ENCODE measurements around the gene ABCE1.

Gene ABCE1

GRCh38 chr4:145097821-145098674, at the start of gene ABCE1, which contains the start of gene ANAPC10:
ABCE1 (plus strand) TSS chr4:145098311; CDS start chr4:145104413, 6,102 bp downstream.
ANAPC10 (minus strand) TSS chr4:145098196; CDS start chr4:145096099, 2,097 bp downstream.
- H3K36me3 ChIP-seq (ENCODE audit: control insufficient read depth, low read depth, low read length), result peaks cover 19% of the 10 kb centered on the region
- H3K27me3 ChIP-seq (ENCODE audit: control insufficient read depth, insufficient read depth, low read length), result no peaks in the 10 kb centered on the region
- H3K4me1 ChIP-seq (ENCODE audit: control insufficient read depth, low read depth, low read length), result peaks cover 7% of the 10 kb centered on the region
- H3K9me3 ChIP-seq (ENCODE audit: control insufficient read depth, low read depth, low read length), result no peaks in the 10 kb centered on the region
- H3K4me3 ChIP-seq (ENCODE audit: low read length), result peak within 1 kb of the TSS; percentile 96
- H3K9ac ChIP-seq (ENCODE audit: low read length), result peak within 1 kb of the TSS; percentile 93
- H3K27ac ChIP-seq (ENCODE audit: low read length), result peak within 1 kb of the TSS; percentile 92

DNA sequence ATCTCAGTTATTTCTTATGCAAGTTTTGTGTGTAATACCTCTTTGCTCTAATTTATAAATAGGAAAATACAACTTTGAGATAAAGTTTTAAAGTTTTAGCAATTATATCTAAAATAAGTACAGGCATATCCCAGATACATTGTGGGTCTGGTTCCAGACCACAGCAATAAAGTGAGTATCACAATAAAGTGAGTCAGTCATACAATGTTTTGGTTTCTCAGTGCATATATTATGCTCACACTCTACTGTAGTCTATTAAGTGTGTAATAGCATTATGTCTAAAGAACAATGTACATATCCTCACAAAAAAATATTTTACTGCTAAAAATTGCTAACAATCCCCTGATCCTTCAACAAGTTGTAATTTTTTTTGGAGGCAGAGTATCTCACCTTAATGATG, 49.3 kb upstream of the ABCE1 start:
- H3K9ac ChIP-seq (ENCODE audit: low read length), result no peak overlapping the region
- H3K27ac ChIP-seq (ENCODE audit: low read length), result no peak overlapping the region

GRCh38 chr4:145049241-145049640, 48.9 kb upstream of the ABCE1 start:
- no peak overlapping the region for H3K4me3 ChIP-seq (ENCODE audit: low read length)
- no peaks in the 10 kb centered on the region for H3K9me3 ChIP-seq (ENCODE audit: control insufficient read depth, low read depth, low read length)
- no peaks in the 10 kb centered on the region for H3K4me1 ChIP-seq (ENCODE audit: control insufficient read depth, low read depth, low read length)
- H3K27me3 ChIP-seq (ENCODE audit: control insufficient read depth, insufficient read depth, low read length), result no peaks in the 10 kb centered on the region
- no peak overlapping the region for H3K9ac ChIP-seq (ENCODE audit: low read length)
- H3K27ac ChIP-seq (ENCODE audit: low read length), result no peak overlapping the region
- no peaks in the 10 kb centered on the region for H3K36me3 ChIP-seq (ENCODE audit: control insufficient read depth, low read depth, low read length)

More for the DNA sequence above, 49.3 kb upstream of the ABCE1 start:
- Histone ChIP-seq H3K9me3 (ENCODE audit: control insufficient read depth, low read depth, low read length) (no peaks in the 10 kb centered on the region), H3K27me3 (ENCODE audit: control insufficient read depth, insufficient read depth, low read length) (no peaks in the 10 kb centered on the region), H3K4me1 (ENCODE audit: control insufficient read depth, low read depth, low read length) (no peaks in the 10 kb centered on the region), H3K4me3 (ENCODE audit: low read length) (no peak overlapping the region), H3K36me3 (ENCODE audit: control insufficient read depth, low read depth, low read length) (no peaks in the 10 kb centered on the region)

GRCh38 chr4:145055533-145056257, 42.4 kb upstream of the ABCE1 start:
- Histone ChIP-seq H3K9me3 (ENCODE audit: control insufficient read depth, low read depth, low read length) (no peaks in the 10 kb centered on the region), H3K27ac (ENCODE audit: low read length) (no peak overlapping the region), H3K4me1 (ENCODE audit: control insufficient read depth, low read depth, low read length) (no peaks in the 10 kb centered on the region), H3K4me3 (ENCODE audit: low read length) (no peak overlapping the region), H3K36me3 (ENCODE audit: control insufficient read depth, low read depth, low read length) (no peaks in the 10 kb centered on the region), H3K27me3 (ENCODE audit: control insufficient read depth, insufficient read depth, low read length) (no peaks in the 10 kb centered on the region), H3K9ac (ENCODE audit: low read length) (no peak overlapping the region)

DNA sequence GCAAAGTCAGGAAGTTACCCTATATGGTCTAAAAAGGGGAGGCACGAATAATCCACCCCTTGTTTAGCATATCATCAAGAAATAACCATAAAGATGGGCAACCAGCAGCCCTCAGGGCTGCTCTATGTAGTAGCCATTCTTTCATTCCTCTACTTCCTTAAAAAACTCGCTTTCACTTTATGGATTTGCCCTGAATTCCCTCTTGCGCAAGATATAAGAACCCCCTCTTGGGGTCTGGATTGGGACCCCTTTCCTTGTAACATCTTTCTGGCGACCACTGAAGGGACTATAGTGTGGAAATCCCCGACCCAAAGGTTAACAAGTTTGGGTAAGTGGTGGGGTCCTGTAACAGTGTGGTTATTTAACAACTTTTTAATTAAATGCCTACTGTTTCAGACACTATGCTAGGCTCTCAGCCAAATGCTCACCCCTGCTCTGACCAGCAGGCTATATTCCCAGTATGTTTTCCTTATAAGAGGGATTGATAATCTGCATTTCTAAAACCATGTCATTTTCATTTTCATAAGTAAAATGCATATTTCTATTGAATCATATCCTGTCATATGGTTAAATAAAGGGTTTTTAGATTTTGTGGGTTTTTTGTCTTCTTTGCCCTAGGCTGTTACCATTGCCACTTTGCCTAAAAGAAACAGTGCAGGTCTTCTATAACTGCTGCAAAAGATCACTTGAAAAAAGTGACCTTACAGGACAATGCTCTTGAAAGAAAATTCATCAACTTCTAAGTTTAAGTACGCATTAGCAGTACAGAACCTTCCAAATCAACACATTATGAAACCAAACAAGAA, 41.6 kb upstream of the ABCE1 start:
- H3K9ac ChIP-seq (ENCODE audit: low read length), result no peak overlapping the region
- H3K4me3 ChIP-seq (ENCODE audit: low read length), result no peak overlapping the region
- H3K27ac ChIP-seq (ENCODE audit: low read length), result no peak overlapping the region
- no peaks in the 10 kb centered on the region for H3K27me3 ChIP-seq (ENCODE audit: control insufficient read depth, insufficient read depth, low read length)
- H3K36me3 ChIP-seq (ENCODE audit: control insufficient read depth, low read depth, low read length), result no peaks in the 10 kb centered on the region
- no peaks in the 10 kb centered on the region for H3K4me1 ChIP-seq (ENCODE audit: control insufficient read depth, low read depth, low read length)
- no peaks in the 10 kb centered on the region for H3K9me3 ChIP-seq (ENCODE audit: control insufficient read depth, low read depth, low read length)

DNA sequence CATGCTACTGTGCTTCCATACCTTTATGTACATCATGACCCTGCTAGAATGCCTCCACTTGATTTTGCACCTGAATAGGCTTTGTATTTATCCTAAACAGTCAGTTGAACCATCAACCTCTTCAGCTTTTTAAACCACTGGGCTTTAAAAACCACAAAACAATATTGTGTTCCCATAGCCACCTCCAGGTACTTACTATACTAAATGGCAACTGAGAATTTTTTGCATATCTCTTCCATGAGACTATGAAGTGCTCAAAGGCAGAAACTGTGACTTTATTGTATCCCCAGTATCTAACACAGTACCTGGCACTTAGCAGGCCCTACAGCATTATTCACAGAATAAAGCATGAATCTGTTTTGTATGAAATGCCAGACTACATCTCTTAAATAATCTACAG, 39.9 kb upstream of the ABCE1 start:
- H3K4me1 ChIP-seq (ENCODE audit: control insufficient read depth, low read depth, low read length), result no peaks in the 10 kb centered on the region
- no peaks in the 10 kb centered on the region for H3K9me3 ChIP-seq (ENCODE audit: control insufficient read depth, low read depth, low read length)
- H3K4me3 ChIP-seq (ENCODE audit: low read length), result no peak overlapping the region
- no peaks in the 10 kb centered on the region for H3K36me3 ChIP-seq (ENCODE audit: control insufficient read depth, low read depth, low read length)
- H3K9ac ChIP-seq (ENCODE audit: low read length), result no peak overlapping the region
- H3K27me3 ChIP-seq (ENCODE audit: control insufficient read depth, insufficient read depth, low read length), result no peaks in the 10 kb centered on the region
- no peak overlapping the region for H3K27ac ChIP-seq (ENCODE audit: low read length)

DNA sequence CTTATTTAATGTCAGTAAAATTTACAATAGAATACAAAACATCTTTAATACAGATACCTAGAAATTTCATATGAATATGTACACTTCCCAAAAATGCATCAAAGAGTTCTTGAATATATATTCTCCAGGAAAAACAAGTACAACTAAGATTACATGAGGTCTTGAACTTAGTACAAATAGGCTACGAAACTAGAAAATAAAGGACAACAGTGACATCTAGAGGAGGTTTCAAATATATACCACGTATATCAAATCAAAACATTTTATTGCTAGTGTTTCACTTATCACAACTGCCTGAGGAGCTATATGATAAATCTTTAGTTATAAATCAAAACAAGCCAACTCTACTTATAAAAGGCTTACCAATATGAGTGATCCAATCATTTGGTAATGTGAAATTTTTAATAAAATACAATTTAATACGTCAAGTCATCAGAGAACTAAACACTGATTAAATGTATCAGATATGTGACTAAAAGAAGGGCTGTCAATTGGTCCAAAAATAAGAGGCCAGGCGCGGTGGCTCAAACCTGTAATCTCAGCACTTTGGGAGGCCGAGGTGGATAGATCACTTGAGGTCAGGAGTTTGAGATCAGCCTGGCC, 36.7 kb upstream of the ABCE1 start:
- Histone ChIP-seq H3K9me3 (ENCODE audit: control insufficient read depth, low read depth, low read length) (no peaks in the 10 kb centered on the region), H3K9ac (ENCODE audit: low read length) (no peak overlapping the region), H3K4me3 (ENCODE audit: low read length) (no peak overlapping the region), H3K36me3 (ENCODE audit: control insufficient read depth, low read depth, low read length) (no peaks in the 10 kb centered on the region), H3K27ac (ENCODE audit: low read length) (no peak overlapping the region), H3K4me1 (ENCODE audit: control insufficient read depth, low read depth, low read length) (peaks cover 20% of the 10 kb centered on the region), H3K27me3 (ENCODE audit: control insufficient read depth, insufficient read depth, low read length) (no peaks in the 10 kb centered on the region)

GRCh38 chr4:145066063-145066501, 32.0 kb upstream of the ABCE1 start:
- peaks cover 24% of the 10 kb centered on the region for H3K4me1 ChIP-seq (ENCODE audit: control insufficient read depth, low read depth, low read length)
- no peaks in the 10 kb centered on the region for H3K27me3 ChIP-seq (ENCODE audit: control insufficient read depth, insufficient read depth, low read length)
- no peaks in the 10 kb centered on the region for H3K9me3 ChIP-seq (ENCODE audit: control insufficient read depth, low read depth, low read length)
- no peak overlapping the region for H3K27ac ChIP-seq (ENCODE audit: low read length)
- H3K4me3 ChIP-seq (ENCODE audit: low read length), result no peak overlapping the region
- no peak overlapping the region for H3K9ac ChIP-seq (ENCODE audit: low read length)
- H3K36me3 ChIP-seq (ENCODE audit: control insufficient read depth, low read depth, low read length), result no peaks in the 10 kb centered on the region

DNA sequence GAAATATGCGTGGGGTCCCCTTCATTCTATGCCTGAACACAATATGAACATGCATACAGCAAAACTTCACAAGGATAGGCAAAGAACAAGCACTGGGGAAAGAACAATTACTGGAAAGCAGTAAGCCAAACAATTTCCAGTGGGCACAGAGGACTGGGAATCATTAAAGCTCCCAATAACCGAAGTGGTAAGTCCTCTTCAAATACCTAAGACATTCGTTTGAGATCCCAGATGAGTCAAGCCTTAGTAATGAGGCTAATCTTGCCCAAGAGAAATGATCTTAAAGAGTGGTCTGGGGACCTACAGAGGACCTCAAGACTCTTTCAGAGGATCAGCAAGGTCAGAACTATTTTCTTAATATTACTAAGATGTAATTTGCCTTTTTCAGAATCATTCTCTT, 28.8 kb upstream of the ABCE1 start:
- Histone ChIP-seq H3K4me1 (ENCODE audit: control insufficient read depth, low read depth, low read length) (peaks cover 24% of the 10 kb centered on the region), H3K27ac (ENCODE audit: low read length) (no peak overlapping the region), H3K36me3 (ENCODE audit: control insufficient read depth, low read depth, low read length) (peaks cover 3% of the 10 kb centered on the region), H3K9me3 (ENCODE audit: control insufficient read depth, low read depth, low read length) (no peaks in the 10 kb centered on the region), H3K9ac (ENCODE audit: low read length) (no peak overlapping the region), H3K27me3 (ENCODE audit: control insufficient read depth, insufficient read depth, low read length) (no peaks in the 10 kb centered on the region), H3K4me3 (ENCODE audit: low read length) (no peak overlapping the region)

DNA sequence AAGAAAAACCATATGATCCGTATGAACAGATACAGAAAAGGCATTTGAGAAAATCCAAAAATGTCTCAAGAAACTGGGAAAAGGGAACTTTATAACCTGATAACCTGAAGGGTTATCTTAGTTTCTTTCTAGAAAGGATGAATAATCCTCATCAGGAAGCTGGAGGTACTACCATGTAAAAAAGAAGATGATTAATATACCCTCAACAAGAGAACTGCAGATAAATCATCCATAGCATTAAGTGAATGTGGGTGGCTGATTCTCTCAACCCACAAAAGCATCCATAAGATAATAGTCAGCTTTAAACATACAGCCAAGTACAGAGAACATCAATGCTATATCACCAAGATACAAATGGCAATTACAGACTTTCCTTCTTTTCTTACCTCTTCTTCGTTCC, 26.6 kb upstream of the ABCE1 start:
- no peak overlapping the region for H3K4me3 ChIP-seq (ENCODE audit: low read length)
- no peaks in the 10 kb centered on the region for H3K9me3 ChIP-seq (ENCODE audit: control insufficient read depth, low read depth, low read length)
- peaks cover 3% of the 10 kb centered on the region for H3K4me1 ChIP-seq (ENCODE audit: control insufficient read depth, low read depth, low read length)
- no peak overlapping the region for H3K9ac ChIP-seq (ENCODE audit: low read length)
- H3K36me3 ChIP-seq (ENCODE audit: control insufficient read depth, low read depth, low read length), result peaks cover 3% of the 10 kb centered on the region
- H3K27ac ChIP-seq (ENCODE audit: low read length), result no peak overlapping the region
- H3K27me3 ChIP-seq (ENCODE audit: control insufficient read depth, insufficient read depth, low read length), result no peaks in the 10 kb centered on the region

Data from iPS-18a (cell line).